Duodenal mucosa (tissue), 2 donors: ENCODE data around the gene TMEM80.
"Not testable (repeated sequence)": the region's sequence is repeated elsewhere in the genome, so short reads cannot be mapped to it uniquely, and the experiment has no call there.

Source experiments
- H3K27ac ChIP-seq: one replicate; pipeline ENCODE4 v1.7.0; 2013; ENCODE audit warnings: low read depth, low read length
- H3K27me3 ChIP-seq, 2 donors: one replicate each; pipeline ENCODE4 v1.7.0; 2013; ENCODE audit warnings: low read length in 2 of 2, control low read depth in 1 of 2; ENCODE audit not compliant: insufficient read depth in 2 of 2, control insufficient read depth in 1 of 2
- H3K36me3 ChIP-seq, 2 donors: one replicate each; pipeline ENCODE4 v1.7.0; 2013; ENCODE audit warnings: low read length in 2 of 2, control low read depth in 1 of 2; ENCODE audit not compliant: insufficient read depth in 2 of 2, control insufficient read depth in 1 of 2
- H3K4me1 ChIP-seq, 2 donors: one replicate each; pipeline ENCODE4 v1.7.0; 2013; ENCODE audit warnings: low read length in 2 of 2, control low read depth in 1 of 2; ENCODE audit not compliant: insufficient read depth in 2 of 2, control insufficient read depth in 1 of 2
- H3K4me3 ChIP-seq, 2 donors: one replicate each; pipeline ENCODE4 v1.7.0; 2013; ENCODE audit warnings: low read length in 2 of 2, low read depth in 1 of 2
- H3K9ac ChIP-seq, 2 donors: one replicate each; pipeline ENCODE4 v1.7.0; 2013; ENCODE audit warnings: low read length in 2 of 2, low read depth in 1 of 2
- H3K9me3 ChIP-seq, 2 donors: one replicate each; pipeline ENCODE4 v1.7.0; 2013; ENCODE audit warnings: low read length in 2 of 2, control low read depth in 1 of 2; ENCODE audit not compliant: control insufficient read depth in 1 of 2

Gene TMEM80

DNA sequence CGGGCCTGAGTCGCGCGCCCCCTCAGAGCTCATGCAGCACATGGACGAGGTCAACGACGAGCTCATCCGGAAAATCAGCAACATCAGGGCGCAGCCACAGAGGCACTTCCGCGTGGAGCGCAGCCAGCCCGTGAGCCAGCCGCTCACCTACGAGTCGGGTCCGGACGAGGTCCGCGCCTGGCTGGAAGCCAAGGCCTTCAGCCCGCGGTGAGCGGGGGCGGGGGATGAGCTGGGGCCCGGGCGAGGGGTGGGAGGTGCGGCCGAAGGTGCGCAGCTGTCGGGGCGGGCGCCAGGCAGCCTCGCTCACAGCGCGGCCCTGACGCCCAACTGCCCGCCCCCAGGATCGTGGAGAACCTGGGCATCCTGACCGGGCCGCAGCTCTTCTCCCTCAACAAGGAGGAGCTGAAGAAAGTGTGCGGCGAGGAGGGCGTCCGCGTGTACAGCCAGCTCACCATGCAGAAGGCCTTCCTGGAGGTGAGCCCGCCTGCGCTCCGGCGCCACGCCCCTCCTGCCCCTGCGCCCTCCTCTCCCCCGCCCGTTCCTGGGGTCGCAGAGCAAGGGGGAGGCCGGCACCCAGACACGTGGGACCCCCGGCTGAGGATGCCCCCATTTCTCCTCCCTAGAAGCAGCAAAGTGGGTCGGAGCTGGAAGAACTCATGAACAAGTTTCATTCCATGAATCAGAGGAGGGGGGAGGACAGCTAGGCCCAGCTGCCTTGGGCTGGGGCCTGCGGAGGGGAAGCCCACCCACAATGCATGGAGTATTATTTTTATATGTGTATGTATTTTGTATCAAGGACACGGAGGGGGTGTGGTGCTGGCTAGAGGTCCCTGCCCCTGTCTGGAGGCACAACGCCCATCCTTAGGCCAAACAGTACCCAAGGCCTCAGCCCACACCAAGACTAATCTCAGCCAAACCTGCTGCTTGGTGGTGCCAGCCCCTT, 30.9 kb downstream of the TMEM80 start:
- H3K36me3 ChIP-seq = peaks cover 0 to 12% of the 10 kb centered on the region in 2 donors
- H3K9me3 ChIP-seq = no peaks in the 10 kb centered on the region
- H3K27me3 ChIP-seq = peaks cover under 1 to 4% of the 10 kb centered on the region in 2 donors
- peak overlapping the region in 1 of 2 donors; percentile 18 for H3K9ac ChIP-seq
- peaks cover 31 to 40% of the 10 kb centered on the region in 2 donors for H3K4me1 ChIP-seq
- H3K27ac ChIP-seq = peak overlapping the region; percentile 42
- peak overlapping the region in 1 of 2 donors; percentile 32 for H3K4me3 ChIP-seq

DNA sequence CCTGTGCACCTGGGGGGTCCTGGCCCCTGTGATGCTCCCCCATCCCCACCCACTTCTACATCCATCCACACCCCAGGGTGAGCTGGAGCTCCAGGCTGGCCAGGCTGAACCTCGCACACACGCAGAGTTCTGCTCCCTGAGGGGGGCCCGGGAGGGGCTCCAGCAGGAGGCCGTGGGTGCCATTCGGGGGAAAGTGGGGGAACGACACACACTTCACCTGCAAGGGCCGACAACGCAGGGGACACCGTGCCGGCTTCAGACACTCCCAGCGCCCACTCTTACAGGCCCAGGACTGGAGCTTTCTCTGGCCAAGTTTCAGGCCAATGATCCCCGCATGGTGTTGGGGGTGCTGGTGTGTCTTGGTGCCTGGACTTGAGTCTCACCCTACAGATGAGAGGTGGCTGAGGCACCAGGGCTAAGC, 31.7 kb downstream of the TMEM80 start:
- Histone ChIP-seq H3K4me3 (no peak overlapping the region), H3K9ac (no peak overlapping the region), H3K36me3 (peaks cover 0 to 12% of the 10 kb centered on the region in 2 donors), H3K27ac (no peak overlapping the region), H3K4me1 (peaks cover 23 to 34% of the 10 kb centered on the region in 2 donors), H3K27me3 (peaks cover 0 to under 1% of the 10 kb centered on the region in 2 donors), H3K9me3 (no peaks in the 10 kb centered on the region)

DNA sequence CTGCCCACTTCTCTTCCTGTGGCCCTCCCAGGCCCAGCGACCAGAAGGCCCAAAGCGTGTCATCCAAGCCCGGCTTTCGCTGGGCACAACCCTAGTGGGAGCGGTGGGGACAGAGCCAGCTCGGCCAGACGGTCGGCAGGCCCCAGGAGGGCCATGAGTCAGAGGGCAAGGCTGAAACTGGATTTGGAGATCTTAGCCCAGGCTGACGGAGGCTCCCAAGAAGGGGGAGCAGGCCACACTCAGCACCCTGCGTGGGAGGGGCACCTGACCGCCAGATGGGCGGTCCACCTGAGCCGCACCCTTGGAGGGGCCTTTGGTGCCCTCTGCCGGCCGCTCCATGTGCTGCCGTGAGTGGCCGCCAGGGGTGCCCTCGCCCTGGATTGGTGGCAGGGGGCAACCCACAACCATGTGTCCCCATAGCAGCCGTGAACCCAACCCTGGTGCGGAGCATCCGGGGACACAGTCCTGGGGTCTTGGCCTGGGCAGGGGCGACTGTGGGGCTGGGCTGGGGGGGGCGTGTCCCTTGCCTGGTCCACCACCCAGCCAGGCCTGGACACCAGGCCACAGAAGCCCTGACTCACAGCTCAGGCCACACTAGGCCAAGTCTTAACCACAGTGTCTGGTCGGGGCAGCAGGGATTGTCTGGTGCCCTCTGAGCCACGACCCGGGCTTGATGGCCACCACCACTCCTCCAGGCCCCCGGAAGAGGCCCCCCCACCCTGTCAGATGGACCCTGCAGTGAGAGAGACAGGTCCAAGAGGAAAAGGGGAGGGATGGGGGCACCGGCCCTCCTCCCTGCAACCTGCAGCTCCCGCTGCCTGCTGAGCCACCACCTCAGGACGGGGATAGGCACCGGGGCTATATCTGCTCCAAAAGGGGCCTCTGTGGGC, 32.5 kb downstream of the TMEM80 start:
- Histone ChIP-seq H3K27ac (no peak overlapping the region), H3K4me1 (peaks cover 22 to 32% of the 10 kb centered on the region in 2 donors)

DNA sequence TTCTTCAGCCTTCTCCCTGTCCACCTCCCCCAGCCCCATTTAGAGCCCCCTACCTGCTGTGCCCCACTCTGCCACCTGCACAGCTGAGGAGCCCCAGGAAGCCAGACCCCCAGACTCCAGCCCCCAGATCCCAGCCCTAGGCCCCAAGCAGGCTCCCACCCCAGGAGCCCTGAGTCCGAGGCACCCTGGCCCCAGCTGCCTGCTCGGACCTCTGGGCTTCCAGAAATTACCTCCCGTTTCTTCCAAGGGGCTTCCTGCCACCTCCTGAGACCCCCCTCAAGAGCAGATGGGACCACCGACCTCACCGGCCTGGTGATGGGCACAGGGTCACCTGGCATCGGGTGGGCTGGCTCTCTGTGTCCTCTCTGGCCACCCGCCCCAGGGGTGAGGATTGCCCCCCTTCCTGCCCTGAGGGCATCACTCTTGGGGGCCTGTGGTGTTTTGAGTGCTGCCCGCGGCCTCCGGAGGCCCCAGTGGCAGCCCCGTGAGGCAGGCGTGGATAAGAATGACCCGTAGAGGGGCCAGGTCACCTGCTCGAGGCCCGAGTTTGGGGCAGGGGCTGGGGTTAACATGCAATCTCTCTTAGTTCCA, 33.4 kb downstream of the TMEM80 start:
- Histone ChIP-seq H3K36me3 (peaks cover 0 to 7% of the 10 kb centered on the region in 2 donors), H3K27me3 (no peaks in the 10 kb centered on the region), H3K4me3 (no peak overlapping the region), H3K27ac (no peak overlapping the region), H3K9ac (peak overlapping the region in 1 of 2 donors; percentile 10), H3K4me1 (peaks cover 22 to 32% of the 10 kb centered on the region in 2 donors), H3K9me3 (no peaks in the 10 kb centered on the region)

More for the DNA sequence above, 32.5 kb downstream of the TMEM80 start:
- Histone ChIP-seq H3K9me3 (no peaks in the 10 kb centered on the region), H3K36me3 (peaks cover 0 to 12% of the 10 kb centered on the region in 2 donors), H3K4me3 (no peak overlapping the region), H3K27me3 (no peaks in the 10 kb centered on the region), H3K9ac (peak overlapping the region in 1 of 2 donors; percentile 10)

DNA sequence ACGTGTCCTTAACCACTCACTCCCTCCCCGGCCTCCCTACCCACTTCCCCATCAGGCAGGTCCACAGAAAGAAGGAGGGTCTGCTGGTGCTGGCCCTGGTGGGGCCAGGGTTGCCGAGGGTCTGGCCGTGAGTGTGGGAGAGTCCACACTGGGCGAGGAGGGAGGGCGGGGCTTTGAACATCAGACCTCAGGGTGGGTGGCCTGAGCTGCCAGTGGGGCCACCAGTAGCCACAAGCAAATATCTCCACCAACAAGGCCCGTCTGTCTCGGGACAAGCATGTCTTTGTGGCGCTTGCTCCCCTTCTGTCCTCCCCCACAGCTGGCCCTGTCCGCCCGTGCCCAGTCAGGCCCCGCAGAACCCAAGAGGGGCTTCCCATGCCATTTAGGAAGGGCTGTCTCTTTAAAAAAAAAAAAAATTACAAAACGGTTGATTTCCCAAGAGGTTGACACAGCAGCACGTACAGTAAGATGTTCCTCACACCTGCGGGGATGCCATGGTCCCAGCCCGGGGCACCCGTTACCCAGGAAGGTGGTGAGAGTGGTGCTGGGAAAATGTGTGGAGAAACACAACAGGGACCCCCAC, 34.0 kb downstream of the TMEM80 start:
- peaks cover 21 to 28% of the 10 kb centered on the region in 2 donors for H3K4me1 ChIP-seq
- no peak overlapping the region for H3K27ac ChIP-seq
- no peaks in the 10 kb centered on the region for H3K27me3 ChIP-seq
- no peaks in the 10 kb centered on the region for H3K9me3 ChIP-seq
- H3K36me3 ChIP-seq = peaks cover 0 to 2% of the 10 kb centered on the region in 2 donors
- H3K4me3 ChIP-seq = no peak overlapping the region
- peak overlapping the region in 1 of 2 donors; percentile 10 for H3K9ac ChIP-seq

DNA sequence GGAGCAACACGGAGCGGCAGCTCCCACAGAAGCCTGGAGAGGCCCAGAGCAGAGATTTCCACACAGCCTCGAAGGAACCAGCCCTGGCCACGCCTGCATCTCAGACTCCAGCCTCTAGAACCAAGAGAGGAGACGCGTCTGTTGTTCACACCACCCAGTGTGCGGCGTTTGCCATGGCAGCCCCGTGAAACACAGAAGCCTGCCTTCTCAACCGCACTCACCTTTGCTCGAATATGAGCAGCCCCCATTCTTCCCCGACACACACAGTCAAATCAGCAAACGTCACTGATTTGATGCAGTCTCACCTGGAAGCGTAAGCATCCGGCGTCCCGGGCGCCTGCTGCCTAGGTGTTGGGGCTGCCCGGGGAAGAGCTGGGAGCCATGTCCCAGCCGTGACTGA, 37.5 kb downstream of the TMEM80 start:
- Histone ChIP-seq H3K4me3 (no peak overlapping the region), H3K27me3 (no peaks in the 10 kb centered on the region), H3K27ac (no peak overlapping the region), H3K36me3 (no peaks in the 10 kb centered on the region), H3K4me1 (peaks cover 0 to 2% of the 10 kb centered on the region in 2 donors), H3K9me3 (no peaks in the 10 kb centered on the region), H3K9ac (no peak overlapping the region)

DNA sequence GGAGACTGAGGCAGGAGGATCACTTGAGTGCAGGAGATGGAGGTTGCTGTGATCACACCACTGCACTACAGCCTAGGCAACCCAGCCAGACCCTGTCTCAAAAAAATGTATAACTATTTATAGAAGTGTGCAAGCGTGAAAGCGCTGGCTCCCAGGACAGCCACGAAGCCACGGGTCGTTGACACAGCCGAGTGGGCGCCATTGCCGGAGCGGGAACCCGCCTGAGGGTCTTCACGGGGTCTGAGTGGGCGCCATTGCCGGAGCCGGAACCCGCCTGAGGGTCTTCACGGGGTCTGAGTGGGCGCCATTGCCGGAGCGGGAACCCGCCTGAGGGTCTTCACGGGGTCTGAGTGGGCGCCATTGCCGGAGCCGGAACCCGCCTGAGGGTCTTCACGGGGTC, 38.9 kb downstream of the TMEM80 start:
- not testable (repeated sequence) for H3K27ac ChIP-seq, H3K4me1 ChIP-seq, H3K27me3 ChIP-seq, H3K4me3 ChIP-seq, H3K9ac ChIP-seq, H3K36me3 ChIP-seq, H3K9me3 ChIP-seq

DNA sequence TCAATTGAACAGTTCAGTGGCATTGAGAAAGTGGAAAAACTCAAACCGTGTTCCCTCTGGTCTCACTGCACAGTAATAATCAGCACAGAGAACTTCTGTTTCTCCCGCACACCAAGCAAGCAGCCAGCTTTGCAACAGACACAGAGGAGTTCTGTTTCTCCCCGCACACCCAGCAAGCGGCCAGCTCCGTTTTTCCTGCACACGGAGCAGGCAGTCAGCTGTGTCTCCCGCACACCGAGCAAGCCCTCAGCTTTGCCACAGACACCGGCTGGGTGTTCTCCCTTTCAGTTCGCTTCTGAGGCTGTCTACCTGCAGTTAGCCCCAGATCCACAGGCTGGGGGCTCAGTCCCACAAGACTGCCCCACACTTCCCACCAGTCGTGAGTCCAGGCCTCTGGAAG, 41.8 kb downstream of the TMEM80 start:
- H3K4me3 ChIP-seq = no peak overlapping the region
- H3K27me3 ChIP-seq = no peaks in the 10 kb centered on the region
- no peak overlapping the region for H3K9ac ChIP-seq
- H3K9me3 ChIP-seq = no peaks in the 10 kb centered on the region
- no peaks in the 10 kb centered on the region for H3K36me3 ChIP-seq
- no peak overlapping the region for H3K27ac ChIP-seq
- H3K4me1 ChIP-seq = peaks cover 0 to 3% of the 10 kb centered on the region in 2 donors

DNA sequence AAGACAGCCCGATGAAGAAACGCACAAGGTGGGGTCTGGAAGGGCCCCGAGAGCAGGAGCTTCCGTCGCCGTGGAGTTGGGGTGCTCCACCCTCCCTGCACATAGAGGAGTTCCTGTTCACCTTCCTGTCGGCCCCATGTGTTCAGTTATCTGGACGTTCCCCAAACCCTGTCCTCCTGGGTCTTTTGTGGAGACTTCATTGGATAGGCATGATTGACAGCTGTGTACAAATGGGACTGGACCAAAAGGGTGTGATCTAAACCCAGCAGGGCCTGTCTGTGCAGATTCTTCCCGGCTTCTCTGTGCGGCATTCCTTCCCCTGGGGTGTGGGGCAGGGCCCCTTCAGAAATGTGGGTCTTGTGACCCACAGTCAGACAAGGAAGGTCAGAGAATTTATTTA, 42.3 kb downstream of the TMEM80 start:
- H3K4me3 ChIP-seq, H3K36me3 ChIP-seq, H3K27ac ChIP-seq, H3K9me3 ChIP-seq, H3K4me1 ChIP-seq, H3K9ac ChIP-seq, H3K27me3 ChIP-seq: not testable (repeated sequence)
